NCI-H2227 (cell line): Measurements from ENCODE around the gene TDO2.
A peak's percentile ranks its signal among the peaks of the same experiment; 100 is the strongest.
"Not testable (repeated sequence)": the region's sequence is repeated elsewhere in the genome, so short reads cannot be mapped to it uniquely, and the experiment has no call there.

Source experiments
- DNase-seq: peaks from one replicate; lab custom pipeline; 2025; ENCODE audit not compliant: unreplicated experiment; lab: John Stamatoyannopoulos, UW

The TDO2 gene

GRCh38 chr4:155906554-155907247, 3.2 kb downstream of the TDO2 start:
- peak; percentile 83 for DNase-seq

DNA sequence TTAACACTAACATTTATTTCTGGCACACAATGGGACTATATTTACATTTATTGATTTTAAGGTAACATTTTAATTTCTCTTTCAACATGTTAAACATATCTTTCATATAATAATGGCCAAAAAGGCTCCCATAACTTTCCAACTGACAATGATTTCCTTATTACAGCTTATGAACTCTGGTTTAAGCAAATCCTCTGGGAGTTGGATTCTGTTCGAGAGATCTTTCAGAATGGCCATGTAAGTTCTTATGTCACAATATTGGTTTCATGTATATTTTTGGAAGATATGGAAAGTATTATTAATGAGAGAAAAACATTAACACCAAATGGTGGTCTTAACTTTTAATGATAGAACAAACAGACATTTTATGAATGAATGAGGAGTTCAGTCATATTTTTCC, 4.1 kb downstream of the TDO2 start:
- no peak for DNase-seq

DNA sequence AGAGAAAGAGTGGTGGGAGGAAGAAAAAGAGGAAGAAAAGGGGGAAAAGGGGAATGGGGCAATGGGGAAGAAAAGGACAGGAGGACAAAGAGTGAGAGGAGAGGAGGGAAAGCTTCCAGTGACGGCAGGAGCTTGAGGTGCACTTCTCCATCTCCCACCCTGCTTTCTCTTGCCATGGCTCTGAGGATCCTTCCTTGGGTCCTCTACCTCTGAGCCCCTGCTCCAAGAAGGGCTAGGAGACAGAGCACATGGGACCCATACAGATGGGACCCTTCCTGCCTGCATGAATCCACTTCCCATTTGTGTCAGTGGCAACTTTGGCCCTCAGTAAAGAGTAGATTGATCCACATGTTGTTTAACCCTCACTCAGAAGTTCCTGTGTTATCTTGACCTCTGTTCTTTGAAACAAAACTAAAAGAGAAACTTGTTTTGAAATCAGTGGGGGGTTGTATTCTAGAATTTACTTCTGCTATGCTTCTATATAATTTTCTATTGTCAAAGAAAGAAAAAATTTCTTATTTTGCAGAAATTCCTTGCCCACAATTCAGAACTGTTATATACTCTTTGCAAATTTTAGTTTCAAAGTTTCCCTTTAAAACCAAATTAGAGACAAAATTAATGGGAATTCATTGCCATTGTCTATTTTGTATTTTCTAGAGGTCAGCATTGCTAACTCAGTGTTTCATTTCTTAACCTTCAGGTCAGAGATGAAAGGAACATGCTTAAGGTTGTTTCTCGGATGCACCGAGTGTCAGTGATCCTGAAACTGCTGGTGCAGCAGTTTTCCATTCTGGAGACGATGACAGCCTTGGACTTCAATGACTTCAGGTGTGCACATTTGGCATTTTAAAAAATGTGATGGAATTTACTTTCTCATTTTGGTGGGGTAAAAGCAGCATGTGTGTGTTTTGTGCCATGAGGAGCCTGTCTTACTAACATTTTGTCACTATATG, 5.0 kb downstream of the TDO2 start:
- DNase-seq = no peak

- DNase-seq = no peak
These were observed 6.2 kb downstream of the TDO2 start for GRCh38 chr4:155909615-155910226.

DNA sequence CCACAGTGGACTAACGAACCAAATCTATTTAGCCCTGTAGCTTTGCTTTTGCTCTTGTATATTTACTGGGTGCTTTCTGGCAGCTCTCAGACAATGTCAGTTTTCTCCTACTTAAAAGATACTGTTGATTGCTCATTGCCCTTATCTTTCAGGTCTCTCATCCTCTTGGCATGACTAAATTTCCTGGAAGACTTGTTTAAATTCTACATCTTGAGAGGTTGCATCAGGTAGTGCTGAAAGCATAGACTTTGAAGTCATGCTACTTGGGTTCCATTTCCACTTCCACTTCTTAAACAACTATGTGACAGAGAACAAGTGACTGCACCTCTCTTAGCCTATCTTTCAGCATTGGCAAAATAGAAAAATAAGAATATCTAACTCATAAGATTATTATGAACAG, 8.4 kb downstream of the TDO2 start:
- DNase-seq = no peak

DNA sequence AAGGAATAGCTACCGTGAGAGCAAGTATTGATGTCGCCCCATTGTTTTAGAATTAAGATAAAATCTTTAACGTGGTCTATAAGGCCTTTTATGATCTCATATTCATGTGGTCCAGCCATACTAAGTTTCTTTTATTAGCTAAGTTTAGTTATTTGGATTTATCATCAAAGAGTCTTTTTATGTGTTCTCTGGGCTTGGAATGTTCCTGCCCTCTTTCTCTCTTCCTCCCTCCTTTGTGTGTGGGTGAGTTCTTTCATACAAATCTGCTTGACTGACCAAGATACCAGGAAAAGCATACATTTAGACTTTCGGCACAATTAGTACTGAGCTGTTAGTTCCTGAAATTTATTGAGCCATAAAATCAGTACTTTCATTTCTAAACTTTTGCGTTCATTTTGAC, 11.3 kb downstream of the TDO2 start:
- no peak for DNase-seq

GRCh38 chr4:155921597-155921996, 18.1 kb downstream of the TDO2 start:
- DNase-seq = no peak

- DNase-seq = no peak
These were observed 21.1 kb downstream of the TDO2 start for GRCh38 chr4:155924637-155925036.

DNA sequence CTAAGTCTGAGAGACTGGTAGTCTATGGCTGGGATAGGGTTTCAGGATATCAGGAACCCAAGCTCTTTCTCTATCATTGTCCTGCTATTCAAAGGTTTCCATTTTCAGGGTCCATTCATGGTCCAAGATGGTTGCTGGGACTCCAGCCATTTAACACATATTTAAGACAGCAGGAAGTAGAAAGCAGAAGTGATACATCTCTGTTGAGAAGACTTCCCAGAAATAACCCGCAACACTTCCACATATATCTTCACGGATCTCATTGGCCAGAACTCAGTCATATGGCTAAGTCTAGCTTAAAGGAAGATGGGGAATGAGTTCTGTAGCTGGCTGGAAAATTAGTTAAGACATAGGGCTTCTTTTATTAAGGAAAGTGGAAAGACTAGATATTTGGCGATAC, 26.3 kb downstream of the TDO2 start:
- no peak for DNase-seq

DNA sequence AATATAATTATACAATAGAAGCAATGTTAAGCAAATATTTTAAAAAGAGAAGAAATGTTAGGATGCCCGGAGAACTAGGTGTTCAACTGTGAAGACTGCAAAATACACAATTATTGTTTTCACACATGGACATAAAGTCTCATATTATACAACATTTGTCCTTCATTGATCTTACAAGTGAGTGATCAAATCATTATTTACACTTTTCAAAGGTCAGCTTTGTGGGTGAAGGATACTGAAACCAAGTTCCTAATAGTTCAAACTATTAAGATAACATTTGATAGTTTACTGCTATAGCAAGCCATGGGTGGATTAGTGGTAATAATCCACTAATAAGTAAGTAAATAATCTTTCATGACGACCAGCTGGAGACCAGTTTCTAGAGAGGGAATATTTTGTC, 26.8 kb downstream of the TDO2 start:
- DNase-seq = no peak

- DNase-seq = no peak
These were observed 28.1 kb downstream of the TDO2 start for GRCh38 chr4:155931634-155932033.

DNA sequence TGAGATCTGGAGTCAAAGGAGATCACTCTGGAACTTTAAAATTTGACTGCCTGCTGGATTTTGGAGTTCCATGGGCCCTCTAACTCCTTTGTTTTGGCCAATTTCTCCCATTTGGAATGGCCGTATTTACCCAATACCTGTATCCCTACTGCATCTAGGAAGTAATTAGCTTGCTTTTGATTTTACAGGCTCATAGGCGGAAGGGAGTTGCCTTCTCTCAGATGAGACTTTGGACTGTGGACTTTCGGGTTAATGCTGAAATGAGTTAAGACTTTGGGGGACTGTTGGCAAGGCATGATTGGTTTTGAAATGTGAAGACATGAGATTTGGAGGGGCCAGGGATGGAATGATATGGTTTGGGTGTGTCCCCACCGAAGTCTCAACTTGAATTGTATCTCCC, 31.1 kb downstream of the TDO2 start:
- DNase-seq = not testable (repeated sequence)

- no peak for DNase-seq
These were observed 32.0 kb downstream of the TDO2 start for GRCh38 chr4:155935389-155935986.

DNA sequence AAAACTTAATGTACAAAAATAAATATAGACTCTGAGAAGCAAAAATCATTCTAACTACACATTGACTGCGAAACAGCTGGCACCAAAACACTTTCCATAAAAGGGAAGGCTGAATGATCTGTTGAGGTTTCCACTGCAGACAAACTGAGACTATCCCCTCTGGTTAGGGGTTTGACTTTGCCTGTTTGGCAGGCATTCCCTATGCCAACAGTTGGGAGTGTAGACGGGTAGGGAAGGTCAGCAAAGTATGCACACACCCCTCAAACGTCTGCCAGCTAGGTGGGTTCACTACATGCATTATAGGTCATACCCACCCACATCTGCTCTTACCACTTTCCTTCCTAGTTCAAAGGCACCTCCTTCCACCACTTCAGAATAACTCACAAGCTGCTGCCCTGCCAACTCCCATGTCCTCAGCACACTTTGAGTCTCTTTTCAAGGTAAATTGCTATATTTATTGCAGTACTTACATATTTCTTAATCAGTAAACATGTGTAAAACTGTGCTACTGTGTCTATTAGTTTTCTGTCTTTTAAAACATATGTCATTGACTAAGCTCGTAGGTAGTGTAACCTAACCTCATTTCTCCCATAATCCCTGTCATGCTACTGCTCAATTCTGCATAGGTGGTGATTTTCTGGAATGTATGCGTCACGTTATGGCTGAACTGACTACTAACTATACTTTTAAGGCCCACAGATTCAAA, 37.7 kb downstream of the TDO2 start:
- DNase-seq = peak; percentile 25

- DNase-seq = peak; percentile 73
These were observed 38.3 kb downstream of the TDO2 start for GRCh38 chr4:155941820-155942219.

- DNase-seq = no peak
These were observed 40.3 kb downstream of the TDO2 start for GRCh38 chr4:155943605-155944291.

- DNase-seq = no peak
These were observed 41.0 kb downstream of the TDO2 start for GRCh38 chr4:155944516-155944915.

DNA sequence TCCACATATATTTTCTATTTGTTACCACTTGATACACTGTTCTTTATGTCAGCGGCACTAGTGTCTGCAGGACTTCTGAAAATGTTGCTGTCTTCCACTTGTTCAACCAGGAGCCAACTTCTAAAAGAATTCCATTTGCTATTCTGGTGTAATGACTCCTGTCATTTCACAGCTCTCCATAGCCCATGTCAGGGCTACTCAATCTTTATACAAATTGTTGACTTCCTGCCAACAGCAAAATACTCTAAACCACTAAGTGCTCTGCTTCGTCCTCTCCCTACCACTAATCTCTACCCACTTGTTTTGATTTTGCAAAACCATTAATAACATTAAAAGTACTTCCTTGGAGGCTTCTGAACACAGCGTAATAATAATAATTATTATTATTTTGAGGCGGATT, 43.0 kb downstream of the TDO2 start:
- no peak for DNase-seq

GRCh38 chr4:155948541-155948940, 45.0 kb downstream of the TDO2 start:
- DNase-seq = no peak

GRCh38 chr4:155950461-155950860, 47.0 kb downstream of the TDO2 start:
- DNase-seq = peak; percentile 6
